Tibial nerve (tissue), 4 donors: ENCODE measurements around the gene MTRF1. TPM values are rescaled to one million over a fixed set of nuclear protein-coding genes. Genes with fewer than 3 reads are reported as not detected.
A peak's percentile ranks its signal among the peaks of the same experiment; 100 is the strongest.

ENCODE experiments used
- DNase-seq, 2 donors: peaks; one replicate each; pipeline ENCODE4 v3.0.0-alpha.2; 2019; ENCODE audit warnings: low spot score in 2 of 2
- H3K27ac ChIP-seq, 4 donors: fragments of 200-600 bp; sonication (generic) in 3 of 4; one replicate each; pipeline ENCODE4 v1.5.1; 2017 to 2019; ENCODE audit warnings: mild to moderate bottlenecking in 1 of 4
- H3K27me3 ChIP-seq, 2 donors: fragments of 200-600 bp; sonication (generic) in 1 of 2; one replicate each; pipeline versions ENCODE4 v1.5.1 to v1.6.0; 2017 to 2019
- H3K36me3 ChIP-seq, 3 donors: fragments of 200-600 bp; sonication (generic); one replicate each; pipeline ENCODE4 v1.5.1; 2018 to 2019
- H3K4me1 ChIP-seq, 4 donors: fragments of 200-600 bp; sonication (generic) in 3 of 4; one replicate each; pipeline ENCODE4 v1.5.1; 2017 to 2019
- H3K4me3 ChIP-seq, 4 donors: fragments of 200-600 bp; sonication (generic) in 3 of 4; one replicate each; pipeline ENCODE4 v1.5.1; 2017 to 2019; ENCODE audit warnings: mild to moderate bottlenecking in 1 of 4, moderate library complexity in 1 of 4
- H3K9me3 ChIP-seq, 4 donors: fragments of 200-600 bp; sonication (generic) in 3 of 4; one replicate each; pipeline ENCODE4 v1.5.1; 2017 to 2019
- CTCF ChIP-seq, 5 experiments: fragments of 200-600 bp in 3 of 5; fragments of 450-650 bp in 2 of 5; sonication (generic) in 3 of 5; IDR thresholded peaks; one replicate each; pipeline ENCODE4 v1.5.1; 2016 to 2019; ENCODE audit warnings: antibody characterized with exemption in 5 of 5, mild to moderate bottlenecking in 3 of 5, moderate library complexity in 2 of 5
- EP300 ChIP-seq, 2 donors: sonication (generic); formaldehyde crosslinking; IDR thresholded peaks; one replicate each; pipeline ENCODE4 v1.6.1; 2017; ENCODE audit warnings: antibody characterized with exemption in 2 of 2, mild to moderate bottlenecking in 1 of 2
- POLR2A ChIP-seq, 2 donors: fragments of 450-650 bp; IDR thresholded peaks; one replicate each; pipeline ENCODE4 v1.6.1; 2017; ENCODE audit warnings: antibody characterized with exemption in 2 of 2, mild to moderate bottlenecking in 2 of 2, moderate library complexity in 2 of 2
- WGBS, 2 donors: methylation state at CpG; one replicate each; pipeline ENCODE4 v1.1.5; 2018; 5-methylcytosine and 5-hydroxymethylcytosine counted together
- total RNA-seq, 4 donors: library from RNA; depleted of rRNA; stranded (reverse); fragments of >200 nt; gene quantifications; one replicate each; pipeline ENCODE4 v1.1.0, GENCODE V29; 2016

Gene MTRF1
- 10 to 100 TPM in 1 of 4 donors, 1 to 10 TPM in 3; 2.5 to 27.3 (median 7.3) TPM for total RNA-seq

- no peaks in the 10 kb centered on the region for H3K27me3 ChIP-seq
- H3K9me3 ChIP-seq = peaks cover 0 to 5% (median 0%) of the 10 kb centered on the region in 4 donors
- H3K4me1 ChIP-seq = peaks cover 0 to 13% (median 3%) of the 10 kb centered on the region in 4 donors
- H3K4me3 ChIP-seq = peak within 1 kb of the TSS; percentile 45 to 73 (median 64)
- peak within 1 kb of the TSS; percentile 78 to 91 (median 84) for H3K27ac ChIP-seq
- TF ChIP-seq EP300 (IDR thresholded peaks at IDR 0.05) = peak in 1 of 2 donors; percentile 73
- peak in 1 of 2 donors; percentile 16 for TF ChIP-seq POLR2A (IDR thresholded peaks at IDR 0.05)
- TF ChIP-seq CTCF (IDR thresholded peaks at IDR 0.05) = no peak
- DNase-seq = peak; percentile 34 to 68
- 0 to 1% methylated on average over 32 of the region's 32 CpGs for WGBS, 2 donors
- peaks cover 0 to 16% (median 0%) of the 10 kb centered on the region in 3 donors for H3K36me3 ChIP-seq
Measured at GRCh38 chr13:41263261-41263971, at the start of gene MTRF1. MTRF1 (minus strand) TSS chr13:41263576; CDS start chr13:41260907, 2,669 bp downstream.

GRCh38 chr13:41313117-41313516 lies 49.7 kb upstream of the MTRF1 start:
- no peaks in the 10 kb centered on the region for H3K9me3 ChIP-seq
- WGBS, 2 donors = 47 to 49% methylated on average over 5 of the region's 5 CpGs
- no peaks in the 10 kb centered on the region for H3K36me3 ChIP-seq
- peak overlapping the region in 2 of 4 donors; percentile 84 to 95 for H3K4me3 ChIP-seq
- H3K27ac ChIP-seq = peak overlapping the region in 1 of 4 donors; percentile 86
- H3K4me1 ChIP-seq = peaks cover 0 to 48% (median 15%) of the 10 kb centered on the region in 4 donors
- DNase-seq = no peak
- H3K27me3 ChIP-seq = no peaks in the 10 kb centered on the region
- no peak for TF ChIP-seq POLR2A (IDR thresholded peaks at IDR 0.05)
- TF ChIP-seq EP300 (IDR thresholded peaks at IDR 0.05) = no peak
- no peak for TF ChIP-seq CTCF (IDR thresholded peaks at IDR 0.05)

DNA sequence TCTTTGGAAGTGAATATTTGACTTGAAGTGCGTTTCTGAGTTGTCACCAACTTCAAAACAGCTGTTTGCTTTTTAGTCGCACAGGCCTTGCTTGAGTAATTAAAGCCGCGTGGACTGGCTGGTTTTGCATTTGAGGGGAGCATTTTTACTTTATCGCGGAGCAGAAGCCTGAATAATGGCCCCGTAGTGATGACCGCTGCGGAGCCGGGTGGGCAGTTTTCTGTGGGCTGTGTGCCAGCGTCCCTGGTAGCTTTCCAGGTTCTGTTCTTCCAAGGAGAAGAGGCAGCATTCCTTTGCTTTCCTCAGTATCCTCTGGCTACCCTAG lies 48.8 kb upstream of the MTRF1 start:
- peak in 1 of 2 donors; percentile 35 for DNase-seq
- TF ChIP-seq CTCF (IDR thresholded peaks at IDR 0.05) = no peak
- no peak for TF ChIP-seq POLR2A (IDR thresholded peaks at IDR 0.05)
- no peak for TF ChIP-seq EP300 (IDR thresholded peaks at IDR 0.05)
- peak overlapping the region; percentile 86 to 98 (median 96) for H3K27ac ChIP-seq
- 0% methylated on average over 11 of the region's 11 CpGs for WGBS, 2 donors
- peaks cover 0 to 42% (median 15%) of the 10 kb centered on the region in 4 donors for H3K4me1 ChIP-seq
- H3K36me3 ChIP-seq = no peaks in the 10 kb centered on the region
- peak overlapping the region; percentile 74 to 95 (median 90) for H3K4me3 ChIP-seq
- H3K27me3 ChIP-seq = no peaks in the 10 kb centered on the region
- no peaks in the 10 kb centered on the region for H3K9me3 ChIP-seq

- H3K27ac ChIP-seq = peak overlapping the region; percentile 86 to 98 (median 96)
- H3K27me3 ChIP-seq = no peaks in the 10 kb centered on the region
- H3K9me3 ChIP-seq = no peaks in the 10 kb centered on the region
- H3K4me3 ChIP-seq = peak overlapping the region; percentile 74 to 95 (median 90)
- DNase-seq = no peak
- no peaks in the 10 kb centered on the region for H3K36me3 ChIP-seq
- no peak for TF ChIP-seq POLR2A (IDR thresholded peaks at IDR 0.05)
- 0% methylated on average over 36 to 68 of the region's 73 CpGs for WGBS, 2 donors
- peaks cover 0 to 38% (median 15%) of the 10 kb centered on the region in 4 donors for H3K4me1 ChIP-seq
Measured at GRCh38 chr13:41311406-41312175, 48.2 kb upstream of the MTRF1 start.

DNA sequence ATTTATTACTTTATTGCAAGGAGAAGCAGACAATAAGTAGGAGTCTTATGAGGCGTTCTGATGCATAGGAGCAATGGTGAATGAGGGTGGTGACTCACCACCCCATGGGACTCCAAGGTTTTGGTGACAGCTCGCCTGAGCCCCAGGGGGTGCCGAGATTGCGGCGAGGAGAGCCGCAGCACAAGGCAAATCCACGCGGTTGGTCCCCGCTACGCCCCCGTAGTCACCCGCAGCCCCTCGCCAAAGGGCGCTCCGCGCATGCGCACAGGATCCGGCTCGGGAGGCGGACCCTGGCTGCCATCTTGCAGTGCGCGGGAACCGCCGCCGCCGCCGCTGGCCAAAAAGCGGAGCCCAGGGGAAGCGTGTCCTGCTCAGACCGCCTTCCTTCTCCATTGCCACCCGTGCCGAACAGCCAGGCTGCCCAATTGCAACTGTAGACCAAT lies 47.6 kb upstream of the MTRF1 start, which contains the start of gene NAA16:
TSS of gene NAA16 (plus strand) at position 305 of the 443 bp plus-strand sequence. CDS start 262 bp downstream, outside the sequence.
- TF ChIP-seq POLR2A (IDR thresholded peaks at IDR 0.05) (peak; percentile 52 to 64), CTCF (IDR thresholded peaks at IDR 0.05) (peak in 2 of 5 experiments; percentile 46 to 53), EP300 (IDR thresholded peaks at IDR 0.05) (peak; percentile 68 to 94)
- H3K4me1 ChIP-seq = peaks cover 0 to 38% (median 15%) of the 10 kb centered on the region in 4 donors
- peak within 1 kb of the TSS; percentile 74 to 95 (median 90) for H3K4me3 ChIP-seq
- WGBS, 2 donors = 0% methylated on average over 14 to 32 of the region's 32 CpGs
- no peaks in the 10 kb centered on the region for H3K9me3 ChIP-seq
- H3K27me3 ChIP-seq = no peaks in the 10 kb centered on the region
- no peaks in the 10 kb centered on the region for H3K36me3 ChIP-seq
- H3K27ac ChIP-seq = peak within 1 kb of the TSS; percentile 86 to 98 (median 96)
- peak; percentile 72 to 81 for DNase-seq
